Measurements from ENCODE around the gene BICC1. TPM values are rescaled to one million over a fixed set of nuclear protein-coding genes. Genes with fewer than 3 reads are reported as not detected.

The BICC1 gene
- total RNA-seq, 4 donors from 2014 or later = 9.3 to 20.8 (median 12.5) TPM

DNA sequence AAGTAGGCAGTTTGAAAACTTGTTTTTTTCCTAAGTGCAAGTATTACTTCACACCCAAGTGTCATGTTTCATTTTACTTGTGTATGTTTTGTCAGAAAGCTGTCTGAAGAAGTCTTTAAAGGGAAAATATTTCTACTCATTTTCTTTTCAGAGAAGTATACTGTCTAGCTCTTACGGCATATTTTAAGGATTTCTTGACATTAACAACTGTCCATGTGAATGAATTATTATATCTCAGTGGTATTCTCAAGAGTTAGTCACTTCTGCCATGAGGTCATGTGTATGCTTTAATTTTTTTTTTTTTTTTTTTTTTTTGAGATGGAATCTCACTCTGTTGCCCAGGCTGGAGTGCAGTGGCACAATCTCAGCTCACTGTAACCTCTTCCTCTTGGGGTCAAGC, 229.5 kb downstream of the BICC1 start:
- Histone ChIP-seq H3K4me3 (replicated peaks in 1 of 3) (no peak overlapping the region), H3K36me3 (no peaks in the 10 kb centered on the region), H3K27ac (no peak overlapping the region), H3K27me3 (no peaks in the 10 kb centered on the region), H3K4me1 (no peaks in the 10 kb centered on the region), H3K9me3 (no peaks in the 10 kb centered on the region)
- no peak for DNase-seq
- intact Hi-C loops (cut with DNase I) = no loop called here
- WGBS, 2 donors = 94 to 96% methylated on average over 1 of the region's 1 CpG
- no peak for TF ChIP-seq POLR2A (IDR thresholded peaks at IDR 0.05)

- intact Hi-C loops (cut with DNase I) = no loop called here
- 88 to 89% methylated on average over 3 of the region's 3 CpGs for WGBS, 2 donors
- DNase-seq = no peak
- Histone ChIP-seq H3K9me3 (no peaks in the 10 kb centered on the region), H3K4me1 (no peaks in the 10 kb centered on the region), H3K4me3 (replicated peaks in 1 of 3) (no peak overlapping the region), H3K27me3 (no peaks in the 10 kb centered on the region), H3K36me3 (no peaks in the 10 kb centered on the region), H3K27ac (no peak overlapping the region)
- no peak for TF ChIP-seq POLR2A (IDR thresholded peaks at IDR 0.05)
- TF ChIP-seq, protein P1, sequence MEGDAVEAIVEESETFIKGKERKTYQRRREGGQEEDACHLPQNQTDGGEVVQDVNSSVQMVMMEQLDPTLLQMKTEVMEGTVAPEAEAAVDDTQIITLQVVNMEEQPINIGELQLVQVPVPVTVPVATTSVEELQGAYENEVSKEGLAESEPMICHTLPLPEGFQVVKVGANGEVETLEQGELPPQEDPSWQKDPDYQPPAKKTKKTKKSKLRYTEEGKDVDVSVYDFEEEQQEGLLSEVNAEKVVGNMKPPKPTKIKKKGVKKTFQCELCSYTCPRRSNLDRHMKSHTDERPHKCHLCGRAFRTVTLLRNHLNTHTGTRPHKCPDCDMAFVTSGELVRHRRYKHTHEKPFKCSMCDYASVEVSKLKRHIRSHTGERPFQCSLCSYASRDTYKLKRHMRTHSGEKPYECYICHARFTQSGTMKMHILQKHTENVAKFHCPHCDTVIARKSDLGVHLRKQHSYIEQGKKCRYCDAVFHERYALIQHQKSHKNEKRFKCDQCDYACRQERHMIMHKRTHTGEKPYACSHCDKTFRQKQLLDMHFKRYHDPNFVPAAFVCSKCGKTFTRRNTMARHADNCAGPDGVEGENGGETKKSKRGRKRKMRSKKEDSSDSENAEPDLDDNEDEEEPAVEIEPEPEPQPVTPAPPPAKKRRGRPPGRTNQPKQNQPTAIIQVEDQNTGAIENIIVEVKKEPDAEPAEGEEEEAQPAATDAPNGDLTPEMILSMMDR (IDR thresholded peaks at IDR 0.05) = no peak
Observed at GRCh38 chr10:58743466-58744115, 230.9 kb downstream of the BICC1 start.

DNA sequence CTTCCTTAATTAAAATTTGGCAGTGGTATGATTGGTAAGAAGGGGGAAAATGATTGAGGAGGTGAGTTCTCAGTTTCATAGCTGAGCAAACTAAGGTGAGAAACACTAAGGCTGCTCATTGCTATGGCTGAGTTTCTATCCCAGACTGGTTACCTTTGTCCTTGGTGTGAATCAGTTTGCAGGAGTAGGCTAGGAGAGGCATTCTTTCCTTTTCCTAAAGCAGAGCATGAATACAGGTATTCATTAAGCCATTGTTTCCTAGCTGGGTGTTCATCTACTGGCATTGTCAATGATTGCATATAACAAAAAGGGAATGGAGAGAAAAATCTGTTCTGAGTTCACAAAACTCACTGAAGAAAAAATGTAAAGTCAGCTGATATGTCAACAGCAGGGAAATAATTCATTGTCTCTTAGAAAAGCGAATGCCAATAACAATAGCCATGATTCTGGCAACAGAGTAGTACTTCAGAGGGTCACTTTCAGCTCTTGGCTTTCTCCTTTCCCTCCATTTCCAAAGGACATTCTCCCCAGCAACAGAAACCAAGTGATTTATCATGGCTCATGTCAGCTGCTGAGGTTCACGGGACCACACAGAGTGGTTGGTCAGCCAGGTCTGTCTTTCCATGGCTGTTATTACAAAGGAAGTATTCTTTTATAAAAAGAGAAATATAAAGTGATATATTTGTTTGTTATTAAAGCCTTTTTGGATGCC, 234.0 kb downstream of the BICC1 start:
- Histone ChIP-seq H3K27ac (no peak overlapping the region), H3K36me3 (no peaks in the 10 kb centered on the region), H3K9me3 (no peaks in the 10 kb centered on the region), H3K4me1 (no peaks in the 10 kb centered on the region), H3K4me3 (replicated peaks in 1 of 3) (no peak overlapping the region), H3K27me3 (no peaks in the 10 kb centered on the region)
- 74 to 78% methylated on average over 2 of the region's 2 CpGs for WGBS, 2 donors
- DNase-seq = no peak
- TF ChIP-seq, protein P1 (IDR thresholded peaks at IDR 0.05) = no peak
- intact Hi-C loops (cut with DNase I) = no loop called here

GRCh38 chr10:58747687-58748086, 235.0 kb downstream of the BICC1 start:
- Histone ChIP-seq H3K4me3 (replicated peaks in 1 of 3) (no peak overlapping the region), H3K27ac (no peak overlapping the region), H3K9me3 (no peaks in the 10 kb centered on the region), H3K27me3 (no peaks in the 10 kb centered on the region), H3K36me3 (no peaks in the 10 kb centered on the region), H3K4me1 (no peaks in the 10 kb centered on the region)
- TF ChIP-seq POLR2A (IDR thresholded peaks at IDR 0.05) = no peak
- TF ChIP-seq, protein P1 (IDR thresholded peaks at IDR 0.05) = no peak
- DNase-seq = no peak
- WGBS, 2 donors = 92 to 93% methylated on average over 2 of the region's 2 CpGs
- intact Hi-C loops (cut with DNase I) = no loop called here

DNA sequence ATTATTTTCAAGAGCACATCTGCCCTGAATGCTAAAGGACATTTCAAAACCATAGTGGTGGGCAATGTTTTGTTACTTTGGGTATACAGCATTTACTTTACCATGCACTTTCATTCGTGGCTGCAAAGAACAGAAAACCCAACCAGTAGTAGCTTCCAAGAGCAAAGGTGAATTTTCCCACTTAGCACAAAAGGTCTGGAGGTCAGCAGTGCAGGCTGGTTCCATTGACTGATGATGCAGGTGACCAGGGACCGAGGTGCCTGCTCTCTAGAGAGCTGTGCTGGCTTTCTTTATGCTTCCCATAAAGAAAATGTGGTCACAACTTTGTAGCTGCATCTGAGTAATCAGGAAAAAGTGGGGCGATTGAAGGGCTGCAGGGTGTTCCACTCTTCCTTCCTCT, 240.0 kb downstream of the BICC1 start:
- no peaks in the 10 kb centered on the region for H3K36me3 ChIP-seq
- 76 to 84% methylated on average over 3 of the region's 3 CpGs for WGBS, 2 donors
- H3K4me3 ChIP-seq (replicated peaks in 1 of 3) = no peak overlapping the region
- TF ChIP-seq, protein P1 (IDR thresholded peaks at IDR 0.05) = no peak
- TF ChIP-seq POLR2A (IDR thresholded peaks at IDR 0.05) = no peak
- no peaks in the 10 kb centered on the region for H3K9me3 ChIP-seq
- intact Hi-C loops (cut with DNase I) = no loop called here
- H3K27me3 ChIP-seq = no peaks in the 10 kb centered on the region
- no peak overlapping the region for H3K27ac ChIP-seq
- DNase-seq = no peak
- no peaks in the 10 kb centered on the region for H3K4me1 ChIP-seq

Data from thyroid gland (tissue), 4 donors.